ENCODE data around the gene MCF2L2.

GRCh38 chr3:183180784-183181295 lies 247.6 kb downstream of the MCF2L2 start:
- TF ChIP-seq CTCF (IDR thresholded peaks at IDR 0.05) = no peak
- TF ChIP-seq EP300 (IDR thresholded peaks at IDR 0.05) = no peak
